Measurements from ENCODE around the gene MTCL1.

The MTCL1 gene

DNA sequence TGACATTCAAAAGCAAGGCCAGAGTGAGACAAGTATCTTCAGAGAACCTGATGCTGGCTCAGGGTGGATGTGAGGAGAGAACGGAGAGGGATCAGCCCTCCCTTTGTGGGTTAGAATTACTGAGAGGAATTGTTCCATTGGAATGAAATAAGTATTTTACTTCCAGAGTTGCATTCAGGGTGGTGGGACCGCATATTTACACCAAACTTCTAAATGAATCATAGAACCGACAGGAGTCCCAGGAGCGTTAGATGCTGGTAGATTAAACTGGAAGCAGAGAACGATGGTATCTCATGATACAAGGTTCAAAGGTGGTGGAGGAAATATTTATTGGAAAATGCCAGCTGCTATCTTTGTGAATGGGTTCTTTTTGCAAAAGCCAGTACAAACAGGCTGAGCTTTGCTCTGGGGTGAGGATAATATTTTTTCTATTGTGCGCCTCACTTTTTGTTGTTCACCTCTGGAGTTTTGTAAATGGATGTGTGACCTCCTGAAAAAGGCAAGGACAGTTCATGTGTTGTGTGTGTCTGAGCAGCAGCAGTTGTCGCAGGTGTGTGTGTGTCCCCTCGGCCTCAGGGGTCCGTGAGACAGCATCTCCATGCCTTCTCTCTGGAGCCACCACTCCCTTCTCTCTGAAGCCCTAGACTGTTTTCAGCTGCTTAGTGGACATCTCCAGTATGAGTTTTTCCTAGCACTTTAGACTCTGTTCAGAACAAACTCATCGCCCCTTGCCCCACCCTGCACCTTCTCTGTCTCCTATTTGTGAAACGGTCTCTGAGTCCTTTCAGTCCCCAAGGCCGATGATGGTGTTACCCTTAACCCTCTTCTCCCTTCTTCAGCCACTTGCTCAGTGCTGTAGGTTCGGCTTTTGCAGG is 17.8 kb downstream of the MTCL1 start:
- Mint-ChIP-seq H3K36me3 (ENCODE audit: insufficient read depth) (peaks cover 2% of the 10 kb centered on the region), H3K9me3 (no peaks in the 10 kb centered on the region), H3K27me3 (peaks cover 4% of the 10 kb centered on the region), H3K4me3 (no peak overlapping the region), H3K4me1 (no peaks in the 10 kb centered on the region), H3K27ac (ENCODE audit: low read depth) (no peak overlapping the region)
- ATAC-seq (replicated peaks; ENCODE audit: extremely low read depth, poor library complexity, severe bottlenecking) (no peak), DNase-seq (ENCODE audit: low spot score in 2 of 2) (no peak)

DNA sequence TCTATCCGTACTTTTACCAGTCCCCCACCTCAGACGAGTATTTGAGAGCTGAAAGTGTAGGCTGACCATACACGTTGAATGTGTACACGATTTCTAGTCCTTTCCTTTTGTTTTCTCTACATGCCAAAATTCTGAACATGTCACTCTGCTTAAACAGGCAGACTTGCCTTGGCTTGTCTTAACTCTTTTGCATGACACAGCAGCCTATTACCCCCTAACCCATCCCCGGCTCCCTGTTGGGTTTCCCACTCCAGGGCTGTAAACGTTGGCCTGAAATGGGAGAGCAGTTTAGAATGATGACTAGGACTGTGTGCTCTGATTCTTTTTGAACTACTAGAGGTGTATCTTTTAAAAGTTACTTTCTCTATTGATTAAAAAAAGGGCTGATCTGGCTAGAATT is 19.1 kb downstream of the MTCL1 start:
- no peaks in the 10 kb centered on the region for H3K9me3 Mint-ChIP-seq
- ATAC-seq (replicated peaks; ENCODE audit: extremely low read depth, poor library complexity, severe bottlenecking) (no peak), DNase-seq (ENCODE audit: low spot score in 2 of 2) (no peak)
- H3K4me1 Mint-ChIP-seq: no peaks in the 10 kb centered on the region
- H3K4me3 Mint-ChIP-seq: no peak overlapping the region
- no peaks in the 10 kb centered on the region for H3K27me3 Mint-ChIP-seq
- H3K36me3 Mint-ChIP-seq (ENCODE audit: insufficient read depth): peaks cover 2% of the 10 kb centered on the region
- no peak overlapping the region for H3K27ac Mint-ChIP-seq (ENCODE audit: low read depth)

DNA sequence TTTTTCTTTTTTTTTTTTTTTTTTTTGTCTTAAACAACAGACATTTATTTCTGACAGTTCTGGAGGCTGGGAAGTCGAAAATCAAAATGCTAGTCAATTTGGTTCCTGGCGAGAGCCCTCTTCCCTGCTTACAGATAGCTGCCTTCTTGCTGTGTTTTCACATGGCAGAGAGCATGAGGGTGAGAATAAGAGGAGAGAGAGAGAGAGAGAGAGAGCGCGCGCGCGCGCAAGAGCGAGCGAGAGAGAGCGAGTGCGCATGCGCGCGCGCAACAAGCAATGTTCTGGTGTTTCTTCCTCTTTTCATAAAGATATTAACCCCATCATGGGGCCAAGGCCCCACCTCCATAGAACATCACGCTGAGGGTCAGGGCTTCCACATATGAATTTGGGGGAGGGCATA is 20.9 kb downstream of the MTCL1 start:
- DNase-seq (ENCODE audit: low spot score in 2 of 2) (no peak), ATAC-seq (replicated peaks; ENCODE audit: extremely low read depth, poor library complexity, severe bottlenecking) (no peak)
- H3K4me1 Mint-ChIP-seq: no peaks in the 10 kb centered on the region
- H3K27me3 Mint-ChIP-seq: no peaks in the 10 kb centered on the region
- no peak overlapping the region for H3K27ac Mint-ChIP-seq (ENCODE audit: low read depth)
- H3K4me3 Mint-ChIP-seq: no peak overlapping the region
- H3K36me3 Mint-ChIP-seq (ENCODE audit: insufficient read depth): peaks cover under 1% of the 10 kb centered on the region
- H3K9me3 Mint-ChIP-seq: no peaks in the 10 kb centered on the region

DNA sequence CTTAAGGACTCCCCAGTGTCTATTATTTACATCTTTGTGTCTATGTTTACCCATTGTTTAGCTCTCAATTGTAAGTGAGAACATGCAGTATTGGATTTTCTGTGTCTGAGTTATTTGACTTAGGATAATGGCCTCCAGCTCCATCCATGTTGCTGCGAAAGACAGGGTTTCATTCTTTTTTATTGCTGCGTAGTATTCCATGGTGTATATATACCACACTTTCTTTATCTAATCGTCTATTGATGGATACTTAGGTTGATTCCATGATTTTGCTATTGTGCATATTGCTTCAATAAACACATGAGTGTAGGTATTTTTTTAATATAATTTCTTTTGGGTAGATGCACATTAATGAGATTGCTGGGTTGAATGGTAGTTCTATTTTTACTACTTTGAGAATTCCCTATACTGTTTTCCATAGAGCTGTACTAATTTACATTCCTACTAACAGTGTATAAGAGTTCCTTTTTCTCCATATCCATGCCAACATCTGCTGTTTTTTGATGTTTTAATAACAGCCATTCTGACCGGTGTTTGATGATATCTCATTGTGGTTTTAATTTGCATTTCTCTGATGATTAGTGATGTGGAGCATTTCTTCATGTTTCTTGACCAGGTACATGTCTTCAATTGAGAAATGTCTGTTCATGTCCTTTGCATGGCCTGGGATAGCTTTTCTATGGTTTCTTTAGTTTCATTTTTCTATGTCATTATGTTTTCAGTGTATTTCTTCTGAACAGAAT is 21.8 kb downstream of the MTCL1 start:
- no peaks in the 10 kb centered on the region for H3K9me3 Mint-ChIP-seq
- DNase-seq (ENCODE audit: low spot score in 2 of 2) (no peak), ATAC-seq (replicated peaks; ENCODE audit: extremely low read depth, poor library complexity, severe bottlenecking) (no peak)
- H3K27me3 Mint-ChIP-seq: no peaks in the 10 kb centered on the region
- H3K4me1 Mint-ChIP-seq: no peaks in the 10 kb centered on the region
- H3K4me3 Mint-ChIP-seq: no peak overlapping the region
- H3K27ac Mint-ChIP-seq (ENCODE audit: low read depth): no peak overlapping the region
- no peaks in the 10 kb centered on the region for H3K36me3 Mint-ChIP-seq (ENCODE audit: insufficient read depth)

GRCh38 chr18:8730080-8730827 is 24.9 kb downstream of the MTCL1 start:
- H3K9me3 Mint-ChIP-seq: no peaks in the 10 kb centered on the region
- ATAC-seq (replicated peaks; ENCODE audit: extremely low read depth, poor library complexity, severe bottlenecking): no peak
- no peak overlapping the region for H3K27ac Mint-ChIP-seq (ENCODE audit: low read depth)
- DNase-seq (ENCODE audit: low spot score in 2 of 2): no peak
- H3K27me3 Mint-ChIP-seq: peaks cover 14% of the 10 kb centered on the region
- no peaks in the 10 kb centered on the region for H3K4me1 Mint-ChIP-seq
- H3K4me3 Mint-ChIP-seq: no peak overlapping the region
- no peaks in the 10 kb centered on the region for H3K36me3 Mint-ChIP-seq (ENCODE audit: insufficient read depth)

GRCh38 chr18:8732442-8733360 is 27.3 kb downstream of the MTCL1 start:
- H3K27me3 Mint-ChIP-seq: peaks cover 25% of the 10 kb centered on the region

DNA sequence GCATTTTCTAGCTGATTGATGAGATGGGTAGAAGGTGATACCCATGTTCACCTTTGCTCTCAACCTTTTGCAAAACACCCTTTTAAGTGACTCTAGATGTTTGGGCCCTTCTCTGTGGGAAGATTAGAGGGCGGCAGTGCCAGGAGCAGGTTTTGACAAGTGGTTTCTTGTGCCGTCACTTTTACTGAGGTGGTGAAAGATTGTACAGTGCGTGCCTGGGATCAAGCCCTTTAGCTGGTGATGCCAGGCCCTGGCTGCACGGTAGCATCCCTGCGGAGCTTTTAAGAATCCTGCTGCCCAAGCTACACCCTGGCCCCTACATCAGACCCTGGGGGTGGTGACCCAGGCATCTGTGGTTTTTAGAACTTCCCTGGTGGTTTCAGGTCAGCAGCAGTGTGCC is 29.1 kb downstream of the MTCL1 start:
- ATAC-seq (replicated peaks; ENCODE audit: extremely low read depth, poor library complexity, severe bottlenecking) (no peak), DNase-seq (ENCODE audit: low spot score in 2 of 2) (no peak)
- H3K27me3 Mint-ChIP-seq: peaks cover 25% of the 10 kb centered on the region
- no peaks in the 10 kb centered on the region for H3K4me1 Mint-ChIP-seq
- H3K9me3 Mint-ChIP-seq: no peaks in the 10 kb centered on the region
- no peak overlapping the region for H3K4me3 Mint-ChIP-seq
- no peaks in the 10 kb centered on the region for H3K36me3 Mint-ChIP-seq (ENCODE audit: insufficient read depth)
- H3K27ac Mint-ChIP-seq (ENCODE audit: low read depth): no peak overlapping the region

More at GRCh38 chr18:8732442-8733360, 27.3 kb downstream of the MTCL1 start:
- no peak for ATAC-seq (replicated peaks; ENCODE audit: extremely low read depth, poor library complexity, severe bottlenecking)
- DNase-seq (ENCODE audit: low spot score in 2 of 2): no peak
- no peak overlapping the region for H3K27ac Mint-ChIP-seq (ENCODE audit: low read depth)
- H3K4me3 Mint-ChIP-seq: no peak overlapping the region
- H3K36me3 Mint-ChIP-seq (ENCODE audit: insufficient read depth): no peaks in the 10 kb centered on the region
- no peaks in the 10 kb centered on the region for H3K9me3 Mint-ChIP-seq
- no peaks in the 10 kb centered on the region for H3K4me1 Mint-ChIP-seq

GRCh38 chr18:8735274-8735673 is 29.9 kb downstream of the MTCL1 start:
- no peak for ATAC-seq (replicated peaks; ENCODE audit: extremely low read depth, poor library complexity, severe bottlenecking)
- Mint-ChIP-seq H3K36me3 (ENCODE audit: insufficient read depth) (no peaks in the 10 kb centered on the region), H3K4me3 (no peak overlapping the region), H3K27ac (ENCODE audit: low read depth) (no peak overlapping the region), H3K9me3 (no peaks in the 10 kb centered on the region), H3K4me1 (no peaks in the 10 kb centered on the region), H3K27me3 (peaks cover 25% of the 10 kb centered on the region)
- DNase-seq (ENCODE audit: low spot score in 2 of 2): no peak

DNA sequence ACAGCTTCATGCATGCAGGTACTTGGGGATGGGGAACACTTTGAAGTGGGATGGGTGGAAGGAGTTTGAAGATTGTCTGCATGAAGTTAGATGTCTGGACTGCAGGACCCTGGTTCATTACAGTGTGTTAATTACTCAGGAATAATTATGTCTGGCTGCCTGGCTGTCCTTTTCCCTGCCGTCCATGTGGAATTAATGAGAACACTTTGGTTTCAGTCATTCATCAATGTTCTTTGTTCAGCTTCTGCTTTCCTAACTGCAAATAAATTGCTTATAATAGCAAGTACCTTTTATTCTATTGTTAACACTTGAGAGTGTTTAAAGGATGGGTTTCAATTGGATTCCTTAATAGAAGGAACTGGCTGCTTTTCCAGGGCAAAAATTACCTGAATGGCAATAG is 35.8 kb downstream of the MTCL1 start:
- Mint-ChIP-seq H3K27ac (ENCODE audit: low read depth) (no peak overlapping the region), H3K27me3 (peaks cover 3% of the 10 kb centered on the region), H3K36me3 (ENCODE audit: insufficient read depth) (no peaks in the 10 kb centered on the region), H3K4me3 (no peak overlapping the region), H3K4me1 (peaks cover 39% of the 10 kb centered on the region), H3K9me3 (peaks cover 6% of the 10 kb centered on the region)
- DNase-seq (ENCODE audit: low spot score in 2 of 2) (no peak), ATAC-seq (replicated peaks; ENCODE audit: extremely low read depth, poor library complexity, severe bottlenecking) (no peak)

GRCh38 chr18:8741532-8741931 is 36.2 kb downstream of the MTCL1 start:
- Mint-ChIP-seq H3K36me3 (ENCODE audit: insufficient read depth) (no peaks in the 10 kb centered on the region), H3K4me1 (peaks cover 39% of the 10 kb centered on the region), H3K27me3 (no peaks in the 10 kb centered on the region), H3K4me3 (no peak overlapping the region), H3K9me3 (peaks cover 6% of the 10 kb centered on the region), H3K27ac (ENCODE audit: low read depth) (no peak overlapping the region)
- DNase-seq (ENCODE audit: low spot score in 2 of 2): no peak
- no peak for ATAC-seq (replicated peaks; ENCODE audit: extremely low read depth, poor library complexity, severe bottlenecking)

GRCh38 chr18:8742387-8743361 is 37.3 kb downstream of the MTCL1 start:
- H3K27ac Mint-ChIP-seq (ENCODE audit: low read depth): peak overlapping the region; percentile 38

More at GRCh38 chr18:8742387-8743361, 37.3 kb downstream of the MTCL1 start:
- Mint-ChIP-seq H3K27me3 (no peaks in the 10 kb centered on the region), H3K36me3 (ENCODE audit: insufficient read depth) (no peaks in the 10 kb centered on the region), H3K9me3 (peaks cover 6% of the 10 kb centered on the region), H3K4me3 (no peak overlapping the region), H3K4me1 (peaks cover 39% of the 10 kb centered on the region)
- peak; percentile 73 for ATAC-seq (replicated peaks; ENCODE audit: extremely low read depth, poor library complexity, severe bottlenecking)
- no peak for DNase-seq (ENCODE audit: low spot score in 2 of 2)
